ENCODE results near the gene FHOD1. TPM values are rescaled to one million over a fixed set of nuclear protein-coding genes. Genes with fewer than 3 reads are reported as not detected.

FHOD1 gene
- total and polyA plus RNA-seq, 2 of the 13 experiments (the other 11 are each of a cell fraction or from before 2014, with no cell fraction given), result 20.0 to 20.8 TPM

DNA sequence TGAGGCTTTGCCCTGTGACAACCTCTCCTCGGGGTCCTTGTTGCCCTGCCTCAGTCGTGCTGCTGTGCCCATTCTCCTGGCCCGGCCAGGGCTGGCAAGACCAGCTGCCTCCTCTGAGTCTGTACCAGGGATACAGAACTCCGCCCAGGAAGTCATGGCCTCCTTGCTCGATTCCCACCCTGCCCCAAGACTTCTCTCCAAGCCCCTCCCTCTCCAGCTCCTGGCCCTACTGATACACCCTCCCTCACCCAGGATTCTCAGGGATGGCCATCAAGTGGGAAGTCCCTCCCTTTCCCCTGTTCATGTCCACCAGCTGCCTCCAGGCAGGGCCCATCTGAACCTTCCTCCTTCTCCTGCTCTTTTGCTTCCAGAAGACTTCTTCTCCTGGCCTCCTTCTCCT is 31.6 kb downstream of the FHOD1 start:
- Histone ChIP-seq H3K4me1 (ENCODE audit: insufficient read depth, low read length) (peaks cover 24% of the 10 kb centered on the region), H2AFZ (ENCODE audit: low read length) (no peak overlapping the region), H4K20me1 (ENCODE audit: insufficient read depth, low read length) (no peaks in the 10 kb centered on the region), H3K27me3 (ENCODE audit: control insufficient read depth in 1 of 2, insufficient read depth in 2 of 2, low read length in 2 of 2) (peaks cover 0 to 2% of the 10 kb centered on the region in 2 experiments; a peak in 1 of 5 replicates), H3K27ac (ENCODE audit: extremely low read length, insufficient read depth, low read length) (no peak overlapping the region), H3K9me3 (ENCODE audit: low read length) (no peaks in the 10 kb centered on the region), H3K79me2 (ENCODE audit: insufficient read depth, low read length) (no peaks in the 10 kb centered on the region), H3K36me3 (replicated peaks in 1 of 2; ENCODE audit: control insufficient read depth in 1 of 2, insufficient read depth in 2 of 2, low read length in 2 of 2) (no peaks in the 10 kb centered on the region), H3K4me3 (replicated peaks in 1 of 3; ENCODE audit: insufficient read depth in 1 of 3, low read depth in 2 of 3, low read length in 3 of 3) (no peak overlapping the region), H3K9ac (ENCODE audit: insufficient read depth, low read depth, low read length) (no peak overlapping the region), H3K4me2 (ENCODE audit: low read depth, low read length) (no peak overlapping the region)
- no peak for FAIRE-seq
- in situ Hi-C loops (cut with HindIII; ENCODE audit: extremely low pct_ligation_motif_present, low pct_unique_long_range_greater_than_20kb), result no loop called here
- no peak for DNase-seq (ENCODE audit: low spot score)
- CTCF ChIA-PET (ENCODE audit: low intra/inter-chr PET ratio, low total read pairs), result no interaction called here
- intact Hi-C loops (cut with micrococcal nuclease; ENCODE audit: unreplicated experiment), result no loop called here
- TF ChIP-seq, protein P1, sequence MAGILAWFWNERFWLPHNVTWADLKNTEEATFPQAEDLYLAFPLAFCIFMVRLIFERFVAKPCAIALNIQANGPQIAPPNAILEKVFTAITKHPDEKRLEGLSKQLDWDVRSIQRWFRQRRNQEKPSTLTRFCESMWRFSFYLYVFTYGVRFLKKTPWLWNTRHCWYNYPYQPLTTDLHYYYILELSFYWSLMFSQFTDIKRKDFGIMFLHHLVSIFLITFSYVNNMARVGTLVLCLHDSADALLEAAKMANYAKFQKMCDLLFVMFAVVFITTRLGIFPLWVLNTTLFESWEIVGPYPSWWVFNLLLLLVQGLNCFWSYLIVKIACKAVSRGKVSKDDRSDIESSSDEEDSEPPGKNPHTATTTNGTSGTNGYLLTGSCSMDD (CRISPR knock-in tag; IDR thresholded peaks at IDR 0.05), result no peak
- TF ChIP-seq SNAPC2 (CRISPR knock-in tag; IDR thresholded peaks at IDR 0.05) (no peak), ZNF709 (CRISPR knock-in tag; IDR thresholded peaks at IDR 0.05) (no peak), CBX5 (CRISPR knock-in tag; IDR thresholded peaks at IDR 0.05; ENCODE audit: borderline replicate concordance) (no peak), JUND (CRISPR knock-in tag; IDR thresholded peaks at IDR 0.05) (no peak), DMAP1 (CRISPR knock-in tag; IDR thresholded peaks at IDR 0.05) (no peak), TOE1 (CRISPR knock-in tag; IDR thresholded peaks at IDR 0.05) (no peak), ZNF496 (CRISPR knock-in tag; IDR thresholded peaks at IDR 0.05; ENCODE audit: insufficient replicate concordance) (no peak), MED13 (CRISPR knock-in tag; IDR thresholded peaks at IDR 0.05) (no peak)
- TF ChIP-seq, protein P2, sequence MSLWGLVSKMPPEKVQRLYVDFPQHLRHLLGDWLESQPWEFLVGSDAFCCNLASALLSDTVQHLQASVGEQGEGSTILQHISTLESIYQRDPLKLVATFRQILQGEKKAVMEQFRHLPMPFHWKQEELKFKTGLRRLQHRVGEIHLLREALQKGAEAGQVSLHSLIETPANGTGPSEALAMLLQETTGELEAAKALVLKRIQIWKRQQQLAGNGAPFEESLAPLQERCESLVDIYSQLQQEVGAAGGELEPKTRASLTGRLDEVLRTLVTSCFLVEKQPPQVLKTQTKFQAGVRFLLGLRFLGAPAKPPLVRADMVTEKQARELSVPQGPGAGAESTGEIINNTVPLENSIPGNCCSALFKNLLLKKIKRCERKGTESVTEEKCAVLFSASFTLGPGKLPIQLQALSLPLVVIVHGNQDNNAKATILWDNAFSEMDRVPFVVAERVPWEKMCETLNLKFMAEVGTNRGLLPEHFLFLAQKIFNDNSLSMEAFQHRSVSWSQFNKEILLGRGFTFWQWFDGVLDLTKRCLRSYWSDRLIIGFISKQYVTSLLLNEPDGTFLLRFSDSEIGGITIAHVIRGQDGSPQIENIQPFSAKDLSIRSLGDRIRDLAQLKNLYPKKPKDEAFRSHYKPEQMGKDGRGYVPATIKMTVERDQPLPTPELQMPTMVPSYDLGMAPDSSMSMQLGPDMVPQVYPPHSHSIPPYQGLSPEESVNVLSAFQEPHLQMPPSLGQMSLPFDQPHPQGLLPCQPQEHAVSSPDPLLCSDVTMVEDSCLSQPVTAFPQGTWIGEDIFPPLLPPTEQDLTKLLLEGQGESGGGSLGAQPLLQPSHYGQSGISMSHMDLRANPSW (CRISPR knock-in tag; IDR thresholded peaks at IDR 0.05; ENCODE audit: borderline replicate concordance), result no peak
- TF ChIP-seq, protein P3, sequence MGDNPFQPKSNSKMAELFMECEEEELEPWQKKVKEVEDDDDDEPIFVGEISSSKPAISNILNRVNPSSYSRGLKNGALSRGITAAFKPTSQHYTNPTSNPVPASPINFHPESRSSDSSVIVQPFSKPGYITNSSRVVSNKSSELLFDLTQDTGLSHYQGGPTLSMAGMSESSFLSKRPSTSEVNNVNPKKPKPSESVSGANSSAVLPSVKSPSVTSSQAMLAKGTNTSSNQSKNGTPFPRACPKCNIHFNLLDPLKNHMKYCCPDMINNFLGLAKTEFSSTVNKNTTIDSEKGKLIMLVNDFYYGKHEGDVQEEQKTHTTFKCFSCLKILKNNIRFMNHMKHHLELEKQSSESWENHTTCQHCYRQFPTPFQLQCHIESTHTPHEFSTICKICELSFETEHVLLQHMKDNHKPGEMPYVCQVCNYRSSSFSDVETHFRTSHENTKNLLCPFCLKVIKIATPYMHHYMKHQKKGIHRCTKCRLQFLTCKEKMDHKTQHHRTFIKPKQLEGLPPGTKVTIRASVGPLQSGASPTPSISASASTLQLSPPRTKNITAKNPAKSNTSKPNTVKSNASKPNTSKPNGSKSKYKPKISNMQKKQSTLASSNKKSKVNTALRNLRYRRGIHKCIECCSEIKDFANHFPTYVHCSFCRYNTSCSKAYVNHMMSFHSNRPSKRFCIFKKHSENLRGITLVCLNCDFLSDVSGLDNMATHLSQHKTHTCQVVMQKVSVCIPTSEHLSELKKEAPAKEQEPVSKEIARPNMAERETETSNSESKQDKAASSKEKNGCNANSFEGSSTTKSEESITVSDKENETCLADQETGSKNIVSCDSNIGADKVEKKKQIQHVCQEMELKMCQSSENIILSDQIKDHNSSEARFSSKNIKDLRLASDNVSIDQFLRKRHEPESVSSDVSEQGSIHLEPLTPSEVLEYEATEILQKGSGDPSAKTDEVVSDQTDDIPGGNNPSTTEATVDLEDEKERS (CRISPR knock-in tag; IDR thresholded peaks at IDR 0.05), result no peak
- no peak for ATAC-seq
- POLR2A ChIA-PET, result interaction anchor here (1.7 kb wide), 1 partner anchor 11 kb away, joined by 6 read pairs; the partner anchor contains the start of gene TMEM208
- 28% methylated on average over 5 of the region's 5 CpGs for WGBS (ENCODE audit: low lambda C conversion rate)
- no TSS peak for BruUV-seq (replicated peaks)
